ENCODE results near the gene P2RY12.

Gene P2RY12

GRCh38 chr3:151330899-151331298 is 53.7 kb downstream of the P2RY12 start:
- DNase-seq: no peak

DNA sequence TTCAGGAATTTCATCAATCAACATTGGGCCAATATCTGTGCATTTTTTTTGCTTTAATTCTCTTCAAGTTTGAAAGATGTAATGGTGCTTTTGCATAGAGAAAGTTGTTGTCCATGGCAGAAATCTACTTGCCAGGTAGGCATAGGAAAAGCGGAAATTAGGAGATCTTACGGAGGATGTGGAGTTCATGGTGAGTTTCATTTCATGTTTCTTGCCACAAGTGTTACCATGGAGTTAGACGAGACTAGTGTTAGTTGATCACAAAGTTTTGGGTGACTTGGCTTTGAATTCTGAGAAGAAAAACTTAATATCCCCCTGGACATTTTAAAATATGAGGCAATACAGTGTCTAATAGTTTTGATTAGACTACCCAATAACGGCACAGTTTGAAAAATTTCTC is 54.2 kb downstream of the P2RY12 start:
- no peak for DNase-seq

DNA sequence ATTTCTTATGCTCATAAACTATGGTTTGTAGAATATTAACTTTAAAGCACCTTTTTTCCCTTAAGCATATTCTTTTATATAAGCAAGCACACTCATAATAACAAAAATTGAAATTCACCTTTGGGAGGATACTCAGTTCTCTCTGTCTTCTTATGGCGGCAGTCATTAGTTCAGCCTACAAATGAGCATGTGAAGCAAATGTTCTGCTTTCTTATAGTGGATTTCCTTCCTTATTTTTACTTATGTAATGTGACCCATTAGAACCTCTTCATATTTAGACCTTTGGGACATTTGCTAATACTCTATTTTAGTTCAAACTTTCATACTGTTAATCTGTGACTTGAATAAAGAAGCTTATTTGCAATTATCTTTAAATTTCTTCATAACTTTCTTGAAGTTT is 55.2 kb downstream of the P2RY12 start, which contains the start of gene P2RY13:
Gene P2RY13, minus strand, starts transcription at position 187 of the 400 bp plus-strand sequence. Its CDS starts 21 bp downstream, at position 166.
- no peak for DNase-seq

DNA sequence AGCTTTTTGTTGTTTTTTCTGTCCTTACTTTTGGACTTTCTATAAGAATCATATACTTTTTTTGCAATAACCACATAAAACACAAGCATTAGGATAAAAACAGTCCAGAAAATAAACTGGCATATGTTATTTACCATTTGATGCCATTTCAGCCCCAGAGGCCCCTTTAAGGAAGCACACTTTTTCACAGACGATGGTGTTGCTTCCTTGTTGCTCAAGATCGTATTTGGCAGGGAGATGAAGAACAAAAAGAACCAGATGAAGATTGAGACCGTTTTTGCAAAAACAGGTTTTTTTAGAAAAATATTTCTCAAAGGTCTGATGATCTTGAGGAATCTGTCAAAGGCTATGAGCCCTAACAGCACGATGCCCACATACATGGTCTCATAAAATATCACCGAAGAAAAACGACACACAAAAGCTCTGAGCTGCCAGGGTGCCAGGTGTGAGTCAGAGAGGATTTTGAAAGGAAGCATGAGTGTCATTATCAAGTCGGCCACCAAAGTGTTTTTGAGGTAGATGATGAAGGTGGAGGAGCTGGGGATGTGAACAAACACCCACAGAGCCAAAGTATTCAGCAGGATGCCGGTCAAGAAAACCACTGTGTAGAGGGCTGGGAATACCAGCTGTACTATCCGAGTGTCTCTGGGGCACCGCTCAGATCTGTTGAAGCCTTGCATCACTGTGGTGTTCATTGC is 56.1 kb downstream of the P2RY12 start:
- peak in 1 of 2 donors; percentile 48 for DNase-seq

DNA sequence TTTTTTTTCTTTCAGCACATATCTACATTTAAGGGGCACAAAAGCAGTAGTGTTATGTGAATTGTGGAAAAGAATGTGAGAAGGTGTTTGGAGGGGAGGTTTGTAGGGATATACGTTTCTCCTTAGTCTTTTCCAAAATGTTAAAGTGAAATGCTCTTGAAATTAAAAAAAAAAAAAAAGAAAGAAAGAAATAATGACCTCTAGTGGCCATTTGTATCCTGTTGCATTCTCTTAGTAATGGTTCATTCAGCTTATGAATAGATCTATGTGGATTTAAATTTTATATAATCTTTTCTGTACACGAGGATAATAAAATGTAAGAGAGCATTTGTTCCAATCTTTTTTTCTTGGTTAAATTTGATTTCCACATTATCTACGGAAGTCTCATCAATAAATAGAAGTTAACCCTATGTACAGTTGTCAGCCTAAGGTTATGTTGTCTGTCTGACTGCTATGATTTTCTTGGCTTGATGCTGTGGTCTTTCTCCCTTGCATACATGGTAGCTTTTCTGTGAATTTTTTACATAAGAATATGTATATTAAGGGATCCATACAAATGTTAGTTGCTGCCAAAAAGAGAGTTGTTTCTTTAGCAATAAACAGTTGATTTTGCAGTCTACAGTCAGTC is 56.9 kb downstream of the P2RY12 start:
- peak in 1 of 2 donors; percentile 32 for DNase-seq

GRCh38 chr3:151322511-151322910 is 62.0 kb downstream of the P2RY12 start:
- no peak for DNase-seq

- peak in 1 of 2 donors; percentile 37 for DNase-seq
These were observed 63.0 kb downstream of the P2RY12 start for GRCh38 chr3:151321526-151321925.

- no peak for DNase-seq
These were observed 64.4 kb downstream of the P2RY12 start for GRCh38 chr3:151320131-151320530.

DNA sequence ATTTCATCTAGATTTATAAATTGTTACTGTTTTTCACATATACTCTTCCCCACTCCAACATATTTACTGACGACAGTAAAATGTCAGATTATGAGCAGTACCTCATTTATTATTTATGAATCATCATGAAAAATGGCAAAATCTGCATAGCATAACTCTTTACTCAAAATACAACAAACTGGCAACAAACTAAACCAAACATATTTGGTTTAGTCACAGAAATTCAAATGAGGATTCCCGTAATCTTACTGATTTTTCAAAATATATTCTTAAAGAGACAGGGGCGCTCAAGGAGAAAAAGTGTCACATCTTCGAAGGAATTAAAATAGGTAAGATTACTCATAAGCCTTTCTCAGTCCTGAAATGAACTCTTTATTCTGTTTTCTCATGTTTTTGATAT is 64.9 kb downstream of the P2RY12 start:
- DNase-seq: no peak

DNA sequence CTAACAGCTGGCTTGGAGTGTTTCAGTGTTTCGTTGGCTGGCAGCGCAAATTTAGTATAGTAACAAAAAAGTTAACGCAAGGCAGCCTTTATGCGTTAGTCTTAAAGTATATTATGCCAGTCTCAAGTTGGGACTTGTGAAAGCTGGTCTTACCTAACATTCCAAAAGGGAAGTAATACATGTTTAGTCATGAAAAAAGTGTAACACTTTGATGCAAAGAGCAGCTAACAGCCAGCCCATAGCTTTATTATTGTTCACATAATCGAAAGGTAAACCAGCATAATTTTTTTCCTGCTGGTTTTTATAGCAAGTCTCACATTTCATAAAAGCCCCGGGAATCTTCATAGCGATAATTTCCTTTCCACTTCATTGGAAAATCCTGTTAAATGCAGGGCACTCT is 65.6 kb downstream of the P2RY12 start:
- DNase-seq: no peak

DNA sequence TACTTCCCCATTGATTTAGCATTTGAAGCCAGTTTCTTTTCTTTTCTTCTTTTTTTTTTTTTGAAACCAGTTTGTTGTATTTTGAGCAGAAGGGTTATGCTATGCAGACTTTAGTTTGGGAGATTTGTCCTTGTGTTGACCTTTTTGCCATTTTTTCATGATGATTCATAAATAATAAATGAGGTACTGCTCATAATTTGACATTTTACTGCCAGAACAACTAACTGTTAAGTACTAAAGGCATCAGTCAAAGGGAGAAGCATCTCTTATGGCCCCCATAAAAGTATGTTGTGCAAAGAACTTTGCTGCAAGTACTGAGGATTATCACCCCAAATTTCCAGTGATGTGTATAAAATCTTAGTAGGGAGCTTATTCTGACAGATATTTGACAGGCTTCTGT is 66.2 kb downstream of the P2RY12 start:
- no peak for DNase-seq

- no peak for DNase-seq
These were observed 68.1 kb downstream of the P2RY12 start, which contains the start of gene GPR87 for GRCh38 chr3:151316267-151316991. Gene GPR87, minus strand, starts transcription at chr3:151316820. Its CDS starts 16,720 bp downstream, at chr3:151300100.

DNA sequence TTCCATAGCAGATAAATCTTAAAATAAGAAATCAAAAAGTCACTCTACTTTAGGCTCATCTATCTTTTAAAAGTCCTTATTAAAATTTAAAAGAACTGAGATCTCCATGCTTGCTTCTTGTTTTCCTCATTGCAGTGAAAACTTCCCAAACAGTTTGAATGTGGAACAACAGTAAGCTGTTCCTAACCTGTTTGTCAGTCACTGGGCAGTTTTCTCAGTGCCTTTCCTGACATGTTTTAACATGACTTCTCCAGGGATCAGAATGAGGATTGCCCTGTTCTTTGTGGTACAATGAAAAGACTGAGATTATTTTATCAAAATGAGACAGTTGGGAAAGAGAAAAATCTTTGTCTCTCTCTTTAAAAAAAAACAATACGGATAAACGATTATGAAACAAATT is 68.7 kb downstream of the P2RY12 start:
- no peak for DNase-seq

- no peak for DNase-seq
These were observed 69.4 kb downstream of the P2RY12 start for GRCh38 chr3:151315136-151315535.

DNA sequence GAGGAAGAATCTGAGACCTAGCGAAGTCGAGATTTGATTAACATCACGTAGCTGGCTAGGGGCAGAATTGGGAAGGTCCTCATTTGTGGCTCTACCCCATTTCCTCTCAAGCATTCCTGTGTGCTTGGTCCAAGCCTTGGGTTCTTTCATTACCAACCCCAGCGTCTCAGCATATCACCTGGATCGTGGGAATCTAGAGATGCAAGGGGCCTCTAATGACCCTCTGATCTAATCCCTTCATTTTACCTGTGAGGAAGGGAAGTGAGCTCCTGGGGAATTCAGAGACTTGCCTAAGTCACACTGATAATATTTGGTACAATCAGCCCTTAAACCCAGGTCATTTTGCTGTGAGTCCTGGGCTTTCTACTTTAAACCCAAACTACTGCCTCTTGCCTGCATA is 70.0 kb downstream of the P2RY12 start:
- DNase-seq: no peak

DNA sequence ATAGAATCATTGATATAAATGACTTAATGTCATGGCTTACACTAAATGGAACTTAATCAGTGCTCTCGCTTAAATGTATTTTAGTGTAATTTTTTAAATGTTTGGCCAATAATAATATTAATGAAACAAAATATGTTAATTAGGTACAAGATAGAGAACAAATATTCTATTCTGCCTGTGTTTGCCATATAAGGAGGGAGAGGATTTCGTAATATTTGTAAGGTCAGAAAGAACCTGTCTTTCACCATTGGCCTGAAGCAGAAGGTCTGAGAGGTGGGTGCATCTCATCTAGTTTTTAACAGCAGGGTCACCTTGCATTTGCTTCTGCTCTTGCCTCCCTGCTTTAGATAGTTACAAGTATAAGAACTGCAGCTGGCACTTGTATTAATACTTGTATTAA is 70.4 kb downstream of the P2RY12 start:
- no peak for DNase-seq

DNA sequence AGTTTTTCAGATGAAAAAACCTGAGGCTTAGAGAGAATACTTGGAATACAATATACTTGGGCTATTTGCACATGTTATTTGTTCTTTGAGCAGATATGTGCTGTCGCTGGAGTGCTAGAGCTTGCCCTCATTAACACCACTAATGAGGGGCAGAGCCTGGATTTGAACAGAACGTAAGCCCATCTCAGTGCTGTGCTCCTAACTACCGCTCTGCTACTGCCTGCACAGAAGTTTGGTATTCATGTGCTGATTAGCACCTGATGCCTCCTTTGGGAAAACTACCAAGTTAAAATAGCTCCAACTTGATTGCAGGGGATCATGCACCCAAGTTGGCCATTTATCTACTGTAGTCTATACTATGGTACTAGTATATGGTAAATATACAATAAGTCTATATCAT is 71.6 kb downstream of the P2RY12 start:
- no peak for DNase-seq

- DNase-seq: no peak
These were observed 75.0 kb downstream of the P2RY12 start for GRCh38 chr3:151309566-151309965.

DNA sequence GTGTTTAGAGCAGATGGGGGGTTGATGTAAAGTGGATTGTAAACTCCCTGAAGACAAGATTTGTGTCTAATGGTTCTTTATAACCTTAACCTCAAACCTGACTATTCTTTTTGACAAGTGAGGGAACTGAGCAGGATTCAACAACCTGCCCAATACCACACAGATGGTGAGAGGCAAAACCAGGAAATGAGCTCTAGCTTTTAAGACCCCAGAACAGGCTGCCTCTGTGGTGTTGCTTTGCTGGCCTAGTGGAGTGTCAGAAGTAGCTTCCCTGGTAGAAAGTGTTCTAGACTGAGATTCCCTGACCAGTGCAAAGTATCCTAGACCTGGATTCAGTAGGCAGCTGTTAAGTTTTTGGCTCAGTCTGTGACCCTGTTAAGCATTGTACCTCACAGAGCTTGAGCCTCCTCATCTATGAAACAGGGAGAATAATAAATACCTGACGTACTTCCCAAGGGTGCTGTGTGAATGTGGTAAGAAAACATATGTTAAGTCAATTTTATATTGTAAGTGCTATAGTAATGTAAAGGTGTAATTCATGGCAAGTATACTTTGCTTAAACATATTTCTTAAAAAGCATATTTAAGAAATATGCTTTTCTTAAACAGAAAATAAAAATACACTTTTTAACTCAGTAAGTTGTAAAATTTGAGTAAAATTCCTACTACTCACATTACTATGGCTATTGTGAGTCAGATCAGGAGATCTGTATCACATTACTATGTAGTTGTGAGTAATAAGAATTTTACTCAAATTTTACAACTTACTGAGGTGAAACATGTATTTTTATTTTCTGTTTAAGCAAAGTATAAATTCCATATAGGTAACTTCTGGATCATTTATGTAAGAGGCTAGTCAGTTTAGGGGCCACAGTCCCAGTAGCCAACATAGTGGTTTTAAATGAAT is 76.7 kb downstream of the P2RY12 start:
- no peak for DNase-seq

DNA sequence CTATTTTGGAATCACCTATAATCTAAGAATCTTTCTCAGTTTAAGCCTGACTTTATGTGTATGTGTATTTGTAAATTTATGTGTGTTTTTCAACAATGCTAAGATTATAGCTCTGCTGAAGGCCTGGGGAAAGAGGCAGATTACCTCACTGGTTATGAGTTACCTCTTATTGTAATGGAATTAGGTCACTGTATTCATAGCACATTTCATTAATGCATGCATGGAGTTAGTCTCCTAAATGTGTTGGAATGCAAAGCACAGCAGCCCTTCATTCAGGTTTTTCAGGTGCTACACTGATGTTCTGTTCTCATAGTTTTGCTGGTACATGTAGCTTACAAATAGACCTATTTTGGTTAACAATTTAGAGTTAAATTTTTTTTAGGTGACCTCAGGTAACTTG is 77.4 kb downstream of the P2RY12 start:
- no peak for DNase-seq

DNA sequence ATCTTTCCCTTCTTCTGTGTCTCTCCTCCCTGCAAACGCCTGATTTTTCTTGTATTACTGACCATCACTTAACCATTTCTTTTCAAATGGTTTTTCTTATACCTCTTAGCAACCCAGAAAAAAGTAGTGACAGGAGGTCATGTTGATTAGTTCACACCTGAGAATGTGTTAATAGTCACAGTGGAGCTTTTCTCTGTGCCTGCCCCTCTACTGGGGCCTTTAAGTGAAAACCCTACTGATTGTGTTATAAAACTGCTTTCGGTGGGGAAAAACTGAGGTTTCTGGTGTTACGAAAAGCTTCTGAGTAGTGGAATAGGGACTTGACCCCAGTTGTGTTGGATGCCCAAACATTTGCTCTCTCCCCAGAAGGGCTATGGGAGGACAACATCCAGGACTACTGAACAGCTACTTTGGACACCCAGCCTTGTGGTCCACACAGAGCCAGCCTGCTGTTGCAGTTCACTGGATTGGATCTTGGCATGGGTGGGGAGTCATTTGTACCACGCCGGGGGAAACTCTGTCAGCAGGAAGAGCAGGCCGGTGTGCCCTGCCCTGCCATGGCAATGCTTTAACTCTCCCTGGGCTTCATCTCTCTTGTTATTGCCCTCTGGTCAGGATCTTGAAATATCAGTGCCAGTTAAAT is 78.3 kb downstream of the P2RY12 start:
- no peak for DNase-seq

- no peak for DNase-seq
These were observed 78.8 kb downstream of the P2RY12 start for GRCh38 chr3:151305775-151306151.

All from bone marrow (tissue), 2 donors.